Activated CD8-positive, alpha-beta T cell treated with anti-CD3 and anti-CD28 coated beads, Interleukin-2, amount 10 ng/mL, durations not matched to agents 7 days and 5 days (primary cell): ENCODE data around the gene RNF224. TPM values are rescaled to one million over a fixed set of nuclear protein-coding genes. Genes with fewer than 3 reads are reported as not detected.

Source experiments
- ATAC-seq: fragments of 150-1000 bp; cut with Tn5 transposase; one replicate; pipeline ENCODE4 v1.10.0; 2021; ENCODE audit warnings: moderate library complexity
- CTCF ChIA-PET: fragments of 350-600 bp; sonication (Branson Sonifier 250); formaldehyde crosslinking; loops from one replicate; lab custom pipeline; 2021; ENCODE audit warnings: antibody characterized with exemption; lab: Charles Lee
- POLR2A ChIA-PET: fragments of 350-600 bp; sonication (Branson Sonifier 250); formaldehyde crosslinking; loops from one replicate; lab custom pipeline; 2021; ENCODE audit warnings: antibody characterized with exemption; lab: Charles Lee
- DNase-seq: peaks from one replicate; pipeline ENCODE4 v3.0.0-alpha.2; 2020
- H3K27ac Mint-ChIP-seq: one replicate; pipeline ENCODE4 v1.8.0; 2021; ENCODE audit warnings: mild to moderate bottlenecking, mixed read lengths
- H3K27me3 Mint-ChIP-seq: one replicate; pipeline ENCODE4 v1.8.0; 2021; ENCODE audit warnings: low read depth, mixed read lengths
- H3K36me3 Mint-ChIP-seq: one replicate; pipeline ENCODE4 v1.8.0; 2021; ENCODE audit warnings: low read depth, mixed read lengths
- H3K4me1 Mint-ChIP-seq: one replicate; pipeline ENCODE4 v1.8.0; 2021; ENCODE audit warnings: low read depth, mixed read lengths
- H3K4me3 Mint-ChIP-seq: one replicate; pipeline ENCODE4 v1.8.0; 2021; ENCODE audit warnings: mild to moderate bottlenecking, mixed read lengths
- H3K9me3 Mint-ChIP-seq: one replicate; pipeline ENCODE4 v1.8.0; 2022; ENCODE audit warnings: mixed read lengths; ENCODE audit not compliant: insufficient read depth
- total RNA-seq, 2 experiments: library from RNA; stranded (reverse); gene quantifications; one replicate each; pipeline ENCODE4 v1.2.3, GENCODE V29; 2021

Gene RNF224
- total RNA-seq, 2 experiments from 2014 or later = not detected

DNA sequence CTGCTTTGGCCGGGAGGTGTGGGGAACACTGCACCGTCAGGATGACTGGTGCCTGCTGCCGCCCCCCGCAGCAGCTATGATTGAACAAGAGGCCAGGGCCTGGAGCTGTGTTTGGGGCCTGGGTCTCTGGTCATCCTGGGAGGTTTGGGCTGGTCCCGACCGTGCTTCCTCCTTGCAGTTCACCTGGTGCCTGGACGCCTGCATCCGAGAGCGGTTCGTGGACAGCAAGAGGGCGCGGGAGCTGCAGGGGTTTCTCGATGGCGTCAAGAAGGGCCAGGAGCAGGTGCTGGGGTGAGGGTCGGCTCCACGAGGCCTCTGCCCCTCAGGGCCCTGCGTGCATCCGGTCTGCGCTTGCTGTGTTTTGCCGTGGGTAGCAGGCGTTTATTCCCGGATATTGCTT, 36.8 kb downstream of the RNF224 start:
- DNase-seq = no peak
- POLR2A ChIA-PET = no interaction called here

DNA sequence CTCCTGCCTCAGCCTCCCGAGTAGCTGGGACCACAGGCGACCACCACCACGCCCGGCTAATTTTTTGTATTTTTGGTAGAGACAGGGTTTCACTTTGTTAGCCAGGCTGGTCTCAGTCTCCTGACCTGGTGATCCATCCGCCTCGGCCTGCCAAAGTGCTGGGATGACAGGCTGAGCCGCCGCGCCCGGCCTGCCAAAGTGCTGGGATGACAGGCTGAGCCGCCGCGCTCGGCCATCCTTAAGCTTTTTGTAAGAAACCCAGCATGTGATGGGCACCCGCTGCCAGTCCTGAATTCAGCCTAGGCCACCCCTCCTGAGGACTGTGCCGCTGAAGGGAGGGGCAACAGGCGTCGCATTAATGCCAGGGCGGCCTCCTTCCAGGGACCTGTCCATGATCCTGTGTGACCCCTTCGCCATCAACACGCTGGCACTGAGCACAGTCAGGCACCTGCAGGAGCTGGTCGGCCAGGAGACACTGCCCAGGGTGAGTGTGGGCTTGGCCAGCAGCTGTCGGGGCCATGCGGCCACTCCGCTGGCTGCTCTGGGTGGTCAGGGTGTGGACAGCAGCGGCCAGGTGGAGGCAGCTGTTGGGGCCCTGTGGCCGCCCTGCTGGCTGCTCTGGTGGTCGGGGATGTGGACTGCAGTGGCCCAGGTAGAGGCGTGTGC, 38.3 kb downstream of the RNF224 start:
- no peak overlapping the region for H3K4me3 Mint-ChIP-seq
- H3K36me3 Mint-ChIP-seq = peaks cover 37% of the 10 kb centered on the region
- DNase-seq (no peak), ATAC-seq (no peak)
- ChIA-PET POLR2A (interaction anchor here (0.6 to 0.7 kb wide), 2 partner anchors 27 to 318 kb away, joined by 3 read pairs; no protein-coding TSS in a partner anchor), CTCF (no interaction called here)
- H3K9me3 Mint-ChIP-seq = no peaks in the 10 kb centered on the region
- H3K4me1 Mint-ChIP-seq = peaks cover 7% of the 10 kb centered on the region
- no peak overlapping the region for H3K27ac Mint-ChIP-seq
- no peaks in the 10 kb centered on the region for H3K27me3 Mint-ChIP-seq

More for the DNA sequence above, 36.8 kb downstream of the RNF224 start:
- H3K36me3 Mint-ChIP-seq = peaks cover 31% of the 10 kb centered on the region
- H3K4me3 Mint-ChIP-seq = no peak overlapping the region
- no peak for ATAC-seq
- no peaks in the 10 kb centered on the region for H3K9me3 Mint-ChIP-seq
- H3K27me3 Mint-ChIP-seq = no peaks in the 10 kb centered on the region
- peaks cover 3% of the 10 kb centered on the region for H3K4me1 Mint-ChIP-seq
- H3K27ac Mint-ChIP-seq = no peak overlapping the region
- CTCF ChIA-PET = no interaction called here

DNA sequence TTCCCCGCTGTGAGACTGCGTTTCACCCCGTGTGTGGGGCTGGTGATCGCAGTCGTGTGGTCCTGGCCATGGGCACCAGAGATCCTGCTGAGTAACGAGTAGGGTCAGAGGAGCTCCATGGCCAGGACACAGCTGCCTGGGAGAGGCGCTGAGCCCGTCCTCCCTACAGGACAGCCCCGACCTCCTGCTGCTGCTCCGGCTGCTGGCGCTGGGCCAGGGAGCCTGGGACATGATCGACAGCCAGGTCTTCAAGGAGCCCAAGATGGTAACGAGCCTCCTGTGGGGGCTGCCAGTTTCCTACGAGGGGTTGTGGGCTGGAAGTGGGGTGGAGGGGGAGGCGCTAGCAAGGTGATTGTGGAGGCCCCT, 38.8 kb downstream of the RNF224 start:
- peaks cover 10% of the 10 kb centered on the region for H3K4me1 Mint-ChIP-seq
- ATAC-seq = no peak
- no peak overlapping the region for H3K27ac Mint-ChIP-seq
- no peaks in the 10 kb centered on the region for H3K9me3 Mint-ChIP-seq
- ChIA-PET POLR2A (interaction anchor here (0.6 kb wide), 1 partner anchor 27 kb away, joined by 3 read pairs; no protein-coding TSS in a partner anchor), CTCF (interaction anchor here (1.6 kb wide), 1 partner anchor 36 kb away, joined by 3 read pairs; the partner anchor contains the start of gene NRARP)
- H3K36me3 Mint-ChIP-seq = peaks cover 40% of the 10 kb centered on the region
- no peak overlapping the region for H3K4me3 Mint-ChIP-seq
- H3K27me3 Mint-ChIP-seq = no peaks in the 10 kb centered on the region
- no peak for DNase-seq

DNA sequence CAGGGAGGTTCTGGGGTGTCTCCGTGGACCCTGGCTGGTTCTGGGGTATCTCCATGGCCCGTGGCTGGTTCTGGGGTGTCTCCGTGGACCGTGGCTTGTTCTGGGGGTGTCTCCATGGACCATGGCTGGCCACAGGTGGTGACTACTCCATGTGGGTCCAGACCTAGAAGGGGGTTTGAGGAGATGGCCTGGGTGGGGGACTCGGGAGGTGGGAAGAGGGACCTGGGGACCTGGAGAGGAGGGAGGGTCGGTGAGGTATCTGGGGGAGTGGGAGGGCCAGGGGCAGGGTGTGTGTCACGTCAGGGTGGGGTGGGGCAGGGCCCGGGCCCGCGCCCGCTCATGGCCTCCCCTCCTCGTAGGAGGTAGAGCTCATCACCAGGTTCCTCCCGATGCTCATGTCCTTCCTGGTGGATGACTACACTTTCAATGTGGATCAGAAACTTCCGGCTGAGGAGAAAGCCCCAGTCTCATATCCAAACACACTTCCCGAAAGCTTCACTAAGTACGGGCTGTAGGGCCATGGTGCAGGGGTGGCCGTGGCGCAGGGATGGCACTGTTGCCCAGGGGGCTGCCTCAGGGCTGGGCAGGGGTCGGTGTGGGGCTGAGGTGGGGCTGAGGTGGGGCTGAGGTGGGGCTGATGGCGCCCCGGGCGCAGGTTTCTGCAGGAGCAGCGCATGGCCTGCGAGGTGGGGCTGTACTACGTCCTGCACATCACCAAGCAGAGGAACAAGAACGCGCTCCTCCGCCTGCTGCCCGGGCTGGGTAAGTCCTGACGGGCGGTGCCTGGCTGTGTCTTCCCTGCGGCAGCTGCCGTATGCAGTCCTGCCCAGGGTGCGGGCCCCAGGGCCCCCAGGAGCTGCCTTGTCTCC, 39.5 kb downstream of the RNF224 start:
- POLR2A ChIA-PET = interaction anchor here (0.7 kb wide), 1 partner anchor 26 kb away, joined by 3 read pairs; the partner anchor contains the start of gene TUBB4B
- no peaks in the 10 kb centered on the region for H3K9me3 Mint-ChIP-seq
- H3K4me1 Mint-ChIP-seq = peaks cover 17% of the 10 kb centered on the region
- ATAC-seq = no peak
- no peak overlapping the region for H3K27ac Mint-ChIP-seq
- H3K27me3 Mint-ChIP-seq = no peaks in the 10 kb centered on the region
- no peak for DNase-seq
- CTCF ChIA-PET = interaction anchor here (1.6 kb wide), 1 partner anchor 35 kb away, joined by 3 read pairs; the partner anchor contains the start of gene NRARP
- no peak overlapping the region for H3K4me3 Mint-ChIP-seq
- peaks cover 39% of the 10 kb centered on the region for H3K36me3 Mint-ChIP-seq

DNA sequence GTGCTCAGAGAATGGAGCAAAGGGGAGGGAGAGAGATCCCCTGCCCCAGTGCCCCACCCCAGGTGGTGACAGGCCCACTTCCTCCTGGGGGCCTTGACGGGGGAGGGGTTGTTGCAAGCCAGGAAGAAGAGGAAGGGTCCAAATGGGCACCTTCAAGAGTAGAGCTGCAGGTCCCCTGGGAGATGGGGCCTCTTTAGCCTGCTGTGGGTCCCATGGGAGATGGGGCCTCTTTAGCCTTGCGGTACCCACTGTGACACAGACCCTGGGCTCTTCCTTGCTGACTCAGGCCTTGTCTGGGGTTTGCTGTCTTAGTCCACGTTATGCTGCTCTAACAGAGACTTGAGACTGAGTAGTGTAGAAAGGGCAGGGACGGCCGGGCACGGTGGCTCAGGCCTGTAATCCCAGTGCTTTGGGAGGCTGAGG, 40.6 kb downstream of the RNF224 start:
- no peak overlapping the region for H3K27ac Mint-ChIP-seq
- H3K9me3 Mint-ChIP-seq = no peaks in the 10 kb centered on the region
- peaks cover 39% of the 10 kb centered on the region for H3K36me3 Mint-ChIP-seq
- DNase-seq (no peak), ATAC-seq (no peak)
- H3K27me3 Mint-ChIP-seq = no peaks in the 10 kb centered on the region
- CTCF ChIA-PET = interaction anchor here (1.6 kb wide), 1 partner anchor 34 kb away, joined by 3 read pairs; the partner anchor contains the start of gene NRARP
- peaks cover 19% of the 10 kb centered on the region for H3K4me1 Mint-ChIP-seq
- POLR2A ChIA-PET = interaction anchor here (0.7 kb wide), 1 partner anchor 27 kb away, joined by 3 read pairs; the partner anchor contains the start of gene TUBB4B
- no peak overlapping the region for H3K4me3 Mint-ChIP-seq

DNA sequence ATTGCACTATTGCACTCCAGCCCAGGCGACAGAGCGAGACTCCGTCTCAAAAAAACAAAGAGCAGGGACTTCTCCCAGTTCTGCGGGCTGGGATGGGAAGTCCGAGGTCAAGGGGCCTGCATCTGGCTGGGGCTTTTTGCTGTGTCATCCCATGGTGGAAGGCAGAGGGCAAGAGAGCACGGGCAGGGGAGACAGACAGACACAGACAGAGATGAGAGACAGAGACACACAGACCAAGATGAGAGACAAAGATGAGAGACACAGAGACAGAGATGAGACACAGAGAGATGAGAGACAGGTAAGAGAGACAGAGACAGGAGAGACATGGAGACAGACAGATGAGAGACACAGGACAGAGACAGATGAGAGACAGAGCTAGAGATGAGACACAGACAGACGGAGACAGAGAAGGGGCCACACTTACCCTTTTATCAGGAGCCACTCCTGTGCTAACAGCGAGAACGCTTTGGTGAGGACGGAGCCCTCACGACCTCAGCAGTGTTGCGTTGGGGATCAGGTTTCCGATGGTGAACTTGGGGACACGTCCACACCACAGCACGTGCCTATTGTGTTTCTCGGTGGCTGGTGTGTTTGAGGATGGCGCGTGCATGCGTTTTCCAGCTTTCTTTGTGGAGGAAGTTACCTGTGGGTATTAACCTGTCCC, 41.4 kb downstream of the RNF224 start:
- no peak overlapping the region for H3K27ac Mint-ChIP-seq
- no peaks in the 10 kb centered on the region for H3K9me3 Mint-ChIP-seq
- H3K4me3 Mint-ChIP-seq = no peak overlapping the region
- ATAC-seq (no peak), DNase-seq (no peak)
- ChIA-PET CTCF (no interaction called here), POLR2A (no interaction called here)
- peaks cover 44% of the 10 kb centered on the region for H3K36me3 Mint-ChIP-seq
- H3K4me1 Mint-ChIP-seq = peaks cover 19% of the 10 kb centered on the region
- no peaks in the 10 kb centered on the region for H3K27me3 Mint-ChIP-seq

DNA sequence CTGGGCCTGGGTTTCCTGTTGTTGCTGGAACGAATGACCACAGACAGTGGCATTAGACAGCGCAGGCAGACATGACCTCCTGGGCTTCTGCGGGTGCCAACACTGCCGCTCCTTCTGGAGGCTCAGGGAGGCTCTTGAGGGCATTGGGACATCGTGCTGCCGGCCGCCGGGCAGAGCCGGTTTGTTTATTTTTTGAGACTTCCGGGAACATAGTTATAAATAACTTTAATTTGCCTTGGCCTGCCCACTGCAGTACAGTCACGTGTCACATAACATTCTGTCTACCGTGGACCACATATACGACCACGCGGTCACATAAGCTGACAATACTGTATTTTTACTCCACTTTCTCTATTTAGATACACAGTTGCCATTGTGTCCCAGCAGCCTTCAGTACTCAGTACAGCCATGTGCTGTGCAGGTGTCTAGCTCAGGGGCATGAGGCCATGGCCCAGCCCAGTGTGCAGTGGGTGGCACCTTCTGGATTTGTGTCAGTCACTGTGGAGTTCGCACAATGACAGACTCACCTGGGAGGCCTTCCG, 42.0 kb downstream of the RNF224 start:
- no peaks in the 10 kb centered on the region for H3K27me3 Mint-ChIP-seq
- CTCF ChIA-PET = no interaction called here
- POLR2A ChIA-PET = no interaction called here

DNA sequence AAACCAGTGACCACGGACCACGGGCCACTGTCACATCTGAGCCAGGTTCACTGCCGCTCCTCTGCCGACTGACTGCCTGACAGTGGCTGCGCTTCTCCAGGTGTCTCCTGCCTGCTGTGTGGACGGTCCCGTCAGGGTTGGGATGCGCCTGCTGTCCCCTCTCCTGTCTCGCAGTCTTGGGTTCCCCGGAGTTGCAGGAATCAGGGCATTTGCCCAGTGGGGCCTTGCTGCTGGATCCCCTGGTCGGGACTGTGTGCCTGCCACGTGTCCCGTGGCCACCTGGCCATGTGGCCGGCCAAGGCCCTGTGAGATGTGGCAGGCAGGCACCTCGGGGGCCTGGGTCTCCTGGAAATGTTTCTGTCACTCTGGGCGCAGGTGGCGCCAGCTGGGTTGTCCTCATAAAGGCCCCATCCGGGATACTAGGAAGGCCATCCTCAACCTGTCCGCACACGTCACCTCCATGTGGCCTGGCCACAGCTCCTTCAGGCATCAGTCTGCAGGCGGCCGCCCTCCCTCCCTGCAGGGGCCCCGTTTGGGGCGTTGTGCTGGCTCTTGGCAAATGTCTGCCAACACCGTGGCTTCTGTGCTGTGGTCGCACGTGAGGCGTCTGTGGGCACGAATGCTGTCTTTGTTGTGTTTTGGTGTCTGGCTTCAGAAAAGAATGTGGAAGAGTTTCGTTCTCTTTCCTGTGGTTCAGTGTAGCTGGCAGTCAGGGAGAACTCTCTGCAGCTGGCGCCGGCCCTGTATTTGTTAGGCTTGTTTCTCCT, 43.8 kb downstream of the RNF224 start:
- H3K27ac Mint-ChIP-seq = peak overlapping the region; percentile 62
- ChIA-PET CTCF (no interaction called here), POLR2A (no interaction called here)
- DNase-seq = peak; percentile 60
- H3K27me3 Mint-ChIP-seq = no peaks in the 10 kb centered on the region
- ATAC-seq = peak; percentile 55
- H3K4me1 Mint-ChIP-seq = peaks cover 24% of the 10 kb centered on the region
- H3K9me3 Mint-ChIP-seq = no peaks in the 10 kb centered on the region
- H3K36me3 Mint-ChIP-seq = peaks cover 47% of the 10 kb centered on the region
- no peak overlapping the region for H3K4me3 Mint-ChIP-seq

More for the DNA sequence above, 42.0 kb downstream of the RNF224 start:
- DNase-seq (no peak), ATAC-seq (no peak)
- no peaks in the 10 kb centered on the region for H3K9me3 Mint-ChIP-seq
- H3K27ac Mint-ChIP-seq = no peak overlapping the region
- H3K36me3 Mint-ChIP-seq = peaks cover 46% of the 10 kb centered on the region
- no peak overlapping the region for H3K4me3 Mint-ChIP-seq
- H3K4me1 Mint-ChIP-seq = peaks cover 19% of the 10 kb centered on the region

DNA sequence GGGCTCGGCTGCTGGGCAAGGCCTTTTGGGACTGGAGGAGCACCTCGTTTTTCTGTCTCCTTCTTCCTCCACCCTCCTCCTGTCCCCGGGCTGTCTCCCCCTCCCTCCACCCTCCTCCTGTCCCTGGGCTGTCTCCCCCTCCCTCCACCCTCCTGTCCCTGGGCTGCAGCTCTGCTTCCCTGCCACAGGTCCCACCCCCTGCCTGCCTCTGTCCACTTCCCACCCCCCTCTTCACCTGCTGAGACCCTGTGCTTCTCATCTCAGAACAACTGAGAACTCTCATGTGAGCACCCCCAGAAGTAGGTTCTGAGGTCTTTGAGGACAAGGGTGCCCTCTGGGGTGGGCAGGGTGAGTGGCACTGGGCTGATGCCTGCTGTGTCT, 44.4 kb downstream of the RNF224 start:
- no peak for ATAC-seq
- Mint-ChIP-seq H3K9me3 (no peaks in the 10 kb centered on the region), H3K4me1 (peaks cover 26% of the 10 kb centered on the region), H3K27me3 (no peaks in the 10 kb centered on the region), H3K36me3 (peaks cover 47% of the 10 kb centered on the region), H3K27ac (peak overlapping the region; percentile 62), H3K4me3 (no peak overlapping the region)
- POLR2A ChIA-PET = no interaction called here
- DNase-seq = no peak
- CTCF ChIA-PET = no interaction called here

DNA sequence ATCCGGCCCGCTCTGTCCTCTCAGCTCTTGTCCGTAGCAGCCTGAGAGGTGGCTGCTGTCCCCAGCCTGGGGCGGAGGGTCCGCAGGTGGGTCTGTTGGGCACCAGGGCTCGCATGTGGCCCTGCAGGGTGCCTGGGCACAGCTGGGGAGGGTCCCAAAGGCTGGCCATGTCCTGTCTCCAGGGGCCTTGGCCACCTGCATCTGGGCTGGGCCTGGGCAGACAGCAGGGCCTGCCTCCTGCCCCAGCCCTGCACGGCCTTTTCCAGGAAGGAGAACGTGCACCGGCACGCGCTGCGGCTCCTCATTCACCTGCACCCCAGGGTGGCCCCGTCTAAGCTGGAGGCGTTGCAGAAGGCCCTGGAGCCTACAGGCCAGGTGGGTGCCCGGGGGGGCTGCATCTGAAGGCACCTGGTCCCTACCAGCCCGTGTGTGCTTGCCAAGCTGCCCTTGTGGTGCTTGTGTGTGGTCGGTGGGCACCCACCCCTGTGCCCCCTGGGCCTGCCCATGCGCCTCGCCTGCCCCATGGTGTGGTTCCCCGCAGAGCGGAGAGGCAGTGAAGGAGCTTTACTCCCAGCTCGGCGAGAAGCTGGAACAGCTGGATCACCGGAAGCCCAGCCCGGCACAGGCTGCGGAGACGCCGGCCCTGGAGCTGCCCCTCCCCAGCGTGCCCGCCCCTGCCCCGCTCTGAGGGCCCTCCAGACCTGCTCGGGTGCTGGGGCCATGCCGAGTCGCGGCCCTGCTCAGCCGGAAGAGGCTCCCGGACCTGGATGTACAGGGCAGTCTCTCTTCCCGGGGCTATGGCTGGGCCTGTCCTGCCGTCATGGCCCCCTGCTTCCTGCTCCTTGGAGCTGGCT, 45.2 kb downstream of the RNF224 start:
- H3K27ac Mint-ChIP-seq = no peak overlapping the region

More for the DNA sequence above, 45.2 kb downstream of the RNF224 start:
- H3K9me3 Mint-ChIP-seq = no peaks in the 10 kb centered on the region
- ATAC-seq = no peak
- CTCF ChIA-PET = no interaction called here
- no peak for DNase-seq
- peaks cover 41% of the 10 kb centered on the region for H3K36me3 Mint-ChIP-seq
- POLR2A ChIA-PET = interaction anchor here (1.1 kb wide), 1 partner anchor 32 kb away, joined by 4 read pairs; no protein-coding TSS in a partner anchor
- no peak overlapping the region for H3K4me3 Mint-ChIP-seq
- H3K4me1 Mint-ChIP-seq = peaks cover 34% of the 10 kb centered on the region
- H3K27me3 Mint-ChIP-seq = no peaks in the 10 kb centered on the region
